ENCODE measurements around the gene LRMDA. TPM values are rescaled to one million over a fixed set of nuclear protein-coding genes. Genes with fewer than 3 reads are reported as not detected.

The LRMDA gene
- total and polyA plus RNA-seq, 2 donors (not counting 3 experiments of a cell fraction or from before 2014, with no cell fraction given) = 9.7 to 18.0 TPM

DNA sequence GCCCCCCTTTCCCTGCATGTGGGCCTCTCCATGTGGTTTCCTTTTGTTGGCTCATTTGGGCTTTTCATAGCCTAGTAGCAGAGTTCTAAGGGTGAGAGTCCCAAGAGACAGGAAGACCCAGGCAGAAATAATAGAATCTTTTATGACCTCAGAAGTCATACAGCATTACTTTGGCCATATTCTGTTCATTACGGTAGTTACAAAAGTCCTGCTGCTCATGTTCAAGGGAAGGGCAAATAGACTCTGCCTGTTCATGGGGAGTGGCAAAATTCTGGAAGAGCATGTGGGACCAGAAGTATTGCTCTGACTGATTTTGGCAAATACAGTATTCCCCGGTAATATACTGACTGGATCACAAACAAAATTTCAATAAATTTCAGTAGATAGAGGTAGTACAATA, 910.3 kb downstream of the LRMDA start:
- POLR2A ChIA-PET = no interaction called here
- dilution Hi-C loops (cut with MboI; ENCODE audit: extremely low pct_ligation_motif_present, low sequenced_read_pairs) = no loop called here
- H3K4me3 ChIP-seq (replicated peaks in 1 of 3; ENCODE audit: insufficient read depth in 1 of 3, low read depth in 1 of 3, low read length in 3 of 3) = no peak overlapping the region
- H3K27me3 ChIP-seq (ENCODE audit: control insufficient read depth in 2 of 2, insufficient read depth in 2 of 2, low read length in 2 of 2) = no peaks in the 10 kb centered on the region
- no peaks in the 10 kb centered on the region for H3K36me3 ChIP-seq (ENCODE audit: control insufficient read depth in 2 of 2, extremely low read depth in 1 of 2, insufficient read depth in 2 of 2, low read length in 2 of 2)
- no peaks in the 10 kb centered on the region for H3K9me1 ChIP-seq (replicated peaks; ENCODE audit: control insufficient read depth, extremely low read depth, insufficient read depth, low read length)
- intact Hi-C loops (cut with micrococcal nuclease) = no loop called here
- CTCF ChIA-PET = interaction anchor here (1.1 to 1.5 kb wide), 2 partner anchors 9 to 11 kb away, joined by 3 read pairs; no protein-coding TSS in a partner anchor
- TF ChIP-seq POLR2AphosphoS5 (IDR thresholded peaks at IDR 0.05; ENCODE audit: insufficient read depth, low read depth, low read length) (no peak), EZH2 (IDR thresholded peaks at IDR 0.05; ENCODE audit: borderline replicate concordance, low read depth, low read length, severe bottlenecking) (no peak), FOS (IDR thresholded peaks at IDR 0.05; ENCODE audit: borderline replicate concordance, insufficient read depth, low read length) (no peak), GATA2 (IDR thresholded peaks at IDR 0.05; ENCODE audit: insufficient read depth, insufficient read length, low read depth, low read length) (no peak), POLR2A (IDR thresholded peaks at IDR 0.05; ENCODE audit: low read depth, low read length) (no peak), MYC (IDR thresholded peaks at IDR 0.05; ENCODE audit: low read depth, low read length) (no peak), JUN (IDR thresholded peaks at IDR 0.05; ENCODE audit: borderline replicate concordance, insufficient read depth, insufficient read length, low read depth) (no peak)
- TF ChIP-seq, protein P1, sequence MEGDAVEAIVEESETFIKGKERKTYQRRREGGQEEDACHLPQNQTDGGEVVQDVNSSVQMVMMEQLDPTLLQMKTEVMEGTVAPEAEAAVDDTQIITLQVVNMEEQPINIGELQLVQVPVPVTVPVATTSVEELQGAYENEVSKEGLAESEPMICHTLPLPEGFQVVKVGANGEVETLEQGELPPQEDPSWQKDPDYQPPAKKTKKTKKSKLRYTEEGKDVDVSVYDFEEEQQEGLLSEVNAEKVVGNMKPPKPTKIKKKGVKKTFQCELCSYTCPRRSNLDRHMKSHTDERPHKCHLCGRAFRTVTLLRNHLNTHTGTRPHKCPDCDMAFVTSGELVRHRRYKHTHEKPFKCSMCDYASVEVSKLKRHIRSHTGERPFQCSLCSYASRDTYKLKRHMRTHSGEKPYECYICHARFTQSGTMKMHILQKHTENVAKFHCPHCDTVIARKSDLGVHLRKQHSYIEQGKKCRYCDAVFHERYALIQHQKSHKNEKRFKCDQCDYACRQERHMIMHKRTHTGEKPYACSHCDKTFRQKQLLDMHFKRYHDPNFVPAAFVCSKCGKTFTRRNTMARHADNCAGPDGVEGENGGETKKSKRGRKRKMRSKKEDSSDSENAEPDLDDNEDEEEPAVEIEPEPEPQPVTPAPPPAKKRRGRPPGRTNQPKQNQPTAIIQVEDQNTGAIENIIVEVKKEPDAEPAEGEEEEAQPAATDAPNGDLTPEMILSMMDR (IDR thresholded peaks at IDR 0.05; ENCODE audit: extremely low read depth in 1 of 2, insufficient read depth in 1 of 2, low read depth in 1 of 2, low read length in 2 of 2) = no peak
- TF ChIP-seq, protein P2, sequence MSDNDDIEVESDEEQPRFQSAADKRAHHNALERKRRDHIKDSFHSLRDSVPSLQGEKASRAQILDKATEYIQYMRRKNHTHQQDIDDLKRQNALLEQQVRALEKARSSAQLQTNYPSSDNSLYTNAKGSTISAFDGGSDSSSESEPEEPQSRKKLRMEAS (IDR thresholded peaks at IDR 0.05; ENCODE audit: insufficient read depth, insufficient read length) = no peak
- no peak overlapping the region for H3K4me2 ChIP-seq (ENCODE audit: insufficient read depth, low read length)
- DNase-seq (ENCODE audit: low read depth, low spot score) (no peak), FAIRE-seq (no peak)
- H3K27ac ChIP-seq (ENCODE audit: insufficient read depth, low read depth, low read length) = no peak overlapping the region
- H4K20me1 ChIP-seq (replicated peaks; ENCODE audit: control insufficient read depth, extremely low read depth, insufficient read depth, low read length) = no peaks in the 10 kb centered on the region
- no peak overlapping the region for H3K9ac ChIP-seq (replicated peaks; ENCODE audit: extremely low read depth, insufficient read depth, low read length)
- H3K4me1 ChIP-seq (ENCODE audit: control insufficient read depth, extremely low read depth, insufficient read depth, low read length) = peaks cover 17% of the 10 kb centered on the region
- H3K79me2 ChIP-seq (ENCODE audit: control insufficient read depth, insufficient read depth, low read length) = no peaks in the 10 kb centered on the region
- H3K9me3 ChIP-seq (replicated peaks; ENCODE audit: control insufficient read depth, insufficient read depth, low read length) = no peaks in the 10 kb centered on the region
- no peak overlapping the region for H2AFZ ChIP-seq (ENCODE audit: low read depth, low read length)
- BruUV-seq (replicated peaks) = no TSS peak
